Measurements from ENCODE around the gene CAMK2D. TPM values are rescaled to one million over a fixed set of nuclear protein-coding genes. Genes with fewer than 3 reads are reported as not detected.
"Not testable (repeated sequence)": the region's sequence is repeated elsewhere in the genome, so short reads cannot be mapped to it uniquely, and the experiment has no call there.

Gene CAMK2D
- 50.3 TPM for total RNA-seq

- Histone ChIP-seq H3K9me3 (no peaks in the 10 kb centered on the region), H3K4me1 (peaks cover 16% of the 10 kb centered on the region), H3K27ac (peak within 1 kb of the TSS; percentile 99), H3K4me3 (peak within 1 kb of the TSS; percentile 78 to 91), H3K27me3 (no peaks in the 10 kb centered on the region), H3K36me3 (no peaks in the 10 kb centered on the region)
- intact Hi-C loops (cut with DNase I), result loop anchor here (5.0 to 10.0 kb wide), 4 partner anchors 74 to 467 kb away; no protein-coding TSS in a partner anchor
- DNase-seq (ENCODE audit: extremely low spot score in 2 of 2), result peak in 1 of 2 donors; percentile 96
- TF ChIP-seq POLR2AphosphoS5 (IDR thresholded peaks at IDR 0.05; ENCODE audit: insufficient read depth in 1 of 2, low read depth in 1 of 2) (no peak), POLR2A (IDR thresholded peaks at IDR 0.05) (peak in 1 of 2 donors; percentile 17), CTCF (IDR thresholded peaks at IDR 0.05) (peak in 2 of 3 experiments; percentile 38 to 56)
Observed at GRCh38 chr4:113761620-113762185, at the start of gene CAMK2D. CAMK2D (minus strand) TSS chr4:113761738; CDS start chr4:113761068, 670 bp downstream.

GRCh38 chr4:113810906-113811305 is 49.4 kb upstream of the CAMK2D start:
- intact Hi-C loops (cut with DNase I), result no loop called here
- H3K9me3 ChIP-seq, result no peaks in the 10 kb centered on the region
- H3K4me3 ChIP-seq, result no peak overlapping the region
- no peak for TF ChIP-seq POLR2AphosphoS5 (IDR thresholded peaks at IDR 0.05; ENCODE audit: insufficient read depth in 1 of 2, low read depth in 1 of 2)
- no peak overlapping the region for H3K27ac ChIP-seq
- no peak for DNase-seq (ENCODE audit: extremely low spot score in 2 of 2)
- no peaks in the 10 kb centered on the region for H3K4me1 ChIP-seq
- H3K27me3 ChIP-seq, result no peaks in the 10 kb centered on the region
- no peaks in the 10 kb centered on the region for H3K36me3 ChIP-seq

- DNase-seq (ENCODE audit: extremely low spot score in 2 of 2), result no peak
- Histone ChIP-seq H3K27ac (no peak overlapping the region), H3K27me3 (no peaks in the 10 kb centered on the region), H3K9me3 (no peaks in the 10 kb centered on the region), H3K4me1 (no peaks in the 10 kb centered on the region), H3K36me3 (no peaks in the 10 kb centered on the region), H3K4me3 (no peak overlapping the region)
- intact Hi-C loops (cut with DNase I), result no loop called here
- TF ChIP-seq CTCF (IDR thresholded peaks at IDR 0.05) (no peak), POLR2A (IDR thresholded peaks at IDR 0.05) (no peak), POLR2AphosphoS5 (IDR thresholded peaks at IDR 0.05; ENCODE audit: insufficient read depth in 1 of 2, low read depth in 1 of 2) (no peak)
Observed at GRCh38 chr4:113809311-113809710, 47.8 kb upstream of the CAMK2D start.

GRCh38 chr4:113806850-113807249 is 45.3 kb upstream of the CAMK2D start:
- DNase-seq (ENCODE audit: extremely low spot score in 2 of 2), result no peak
- Histone ChIP-seq H3K9me3 (no peaks in the 10 kb centered on the region), H3K4me1 (no peaks in the 10 kb centered on the region), H3K36me3 (no peaks in the 10 kb centered on the region), H3K27me3 (no peaks in the 10 kb centered on the region), H3K27ac (no peak overlapping the region), H3K4me3 (no peak overlapping the region)
- TF ChIP-seq POLR2A (IDR thresholded peaks at IDR 0.05) (no peak), POLR2AphosphoS5 (IDR thresholded peaks at IDR 0.05; ENCODE audit: insufficient read depth in 1 of 2, low read depth in 1 of 2) (no peak), CTCF (IDR thresholded peaks at IDR 0.05) (no peak)
- intact Hi-C loops (cut with DNase I), result no loop called here

GRCh38 chr4:113801882-113802281 is 40.3 kb upstream of the CAMK2D start:
- no peak for TF ChIP-seq CTCF (IDR thresholded peaks at IDR 0.05)
- no peak for TF ChIP-seq POLR2A (IDR thresholded peaks at IDR 0.05)
- no peak for TF ChIP-seq POLR2AphosphoS5 (IDR thresholded peaks at IDR 0.05; ENCODE audit: insufficient read depth in 1 of 2, low read depth in 1 of 2)
- no peak for DNase-seq (ENCODE audit: extremely low spot score in 2 of 2)
- Histone ChIP-seq H3K4me1 (no peaks in the 10 kb centered on the region), H3K36me3 (no peaks in the 10 kb centered on the region), H3K4me3 (no peak overlapping the region), H3K27me3 (no peaks in the 10 kb centered on the region), H3K27ac (no peak overlapping the region), H3K9me3 (no peaks in the 10 kb centered on the region)
- intact Hi-C loops (cut with DNase I), result loop anchor here (5.0 kb wide), 1 partner anchor 1130 kb away; no protein-coding TSS in a partner anchor

- H3K4me3 ChIP-seq; H3K27ac ChIP-seq; H3K9me3 ChIP-seq; intact Hi-C loops (cut with DNase I); H3K27me3 ChIP-seq; DNase-seq (ENCODE audit: extremely low spot score in 2 of 2); H3K36me3 ChIP-seq; H3K4me1 ChIP-seq: not testable (repeated sequence)
Observed at GRCh38 chr4:113796381-113796780, 34.8 kb upstream of the CAMK2D start.
